ENCODE measurements around the gene ZNF136.

Gene ZNF136

GRCh38 chr19:12139269-12139668 is 23.6 kb upstream of the ZNF136 start:
- peak overlapping the region; percentile 81 for H3K4me3 ChIP-seq (ENCODE audit: low read length)
- TF ChIP-seq CTCF (conservative IDR thresholded peaks at IDR 0.05; ENCODE audit: low read length), result no peak
- DNase-seq (ENCODE audit: low read depth), result no peak

- H3K4me3 ChIP-seq (ENCODE audit: low read length), result peak within 1 kb of the TSS; percentile 81
- no peak for TF ChIP-seq CTCF (conservative IDR thresholded peaks at IDR 0.05; ENCODE audit: low read length)
- peak; percentile 89 for DNase-seq (ENCODE audit: low read depth)
Observed at GRCh38 chr19:12139885-12140544, 22.9 kb upstream of the ZNF136 start, which contains the start of gene ZNF20. TSS of gene ZNF20 (minus strand) at chr19:12140350. CDS start at chr19:12140182, 168 bp downstream.

- TF ChIP-seq CTCF (conservative IDR thresholded peaks at IDR 0.05; ENCODE audit: low read length), result peak; percentile 92
- DNase-seq (ENCODE audit: low read depth), result peak; percentile 80
- peak overlapping the region; percentile 81 for H3K4me3 ChIP-seq (ENCODE audit: low read length)
Observed at GRCh38 chr19:12140545-12141404, 22.1 kb upstream of the ZNF136 start.

- no peak for TF ChIP-seq CTCF (conservative IDR thresholded peaks at IDR 0.05; ENCODE audit: low read length)
- H3K4me3 ChIP-seq (ENCODE audit: low read length), result no peak overlapping the region
- no peak for DNase-seq (ENCODE audit: low read depth)
Observed at GRCh38 chr19:12141405-12141736, 21.5 kb upstream of the ZNF136 start.

GRCh38 chr19:12145348-12145747 is 17.5 kb upstream of the ZNF136 start:
- TF ChIP-seq CTCF (conservative IDR thresholded peaks at IDR 0.05; ENCODE audit: low read length), result no peak
- no peak for DNase-seq (ENCODE audit: low read depth)
- H3K4me3 ChIP-seq (ENCODE audit: low read length), result no peak overlapping the region

- H3K4me3 ChIP-seq (ENCODE audit: low read length), result peak overlapping the region; percentile 87
- no peak for DNase-seq (ENCODE audit: low read depth)
- TF ChIP-seq CTCF (conservative IDR thresholded peaks at IDR 0.05; ENCODE audit: low read length), result no peak
Observed at GRCh38 chr19:12155324-12155860, 7.5 kb upstream of the ZNF136 start.

Measured in AG10803 (cell line).